Renal pelvis (tissue), 4 donors: ENCODE data around the gene AKR1C1. TPM values are rescaled to one million over a fixed set of nuclear protein-coding genes. Genes with fewer than 3 reads are reported as not detected.
"Not testable (repeated sequence)": the region's sequence is repeated elsewhere in the genome, so short reads cannot be mapped to it uniquely, and the experiment has no call there.

Experiments
- DNase-seq: peaks from one replicate; pipeline ENCODE4 v3.0.0-alpha.2; 2013
- polyA plus RNA-seq, 3 donors: library from polyadenylated mRNA; unstranded; fragments of 120-200 nt; gene quantifications; one replicate each; pipeline ENCODE4 v1.2.1, GENCODE V29; 2013; ENCODE audit not compliant: insufficient read length in 3 of 3

The AKR1C1 gene
- polyA plus RNA-seq, 3 donors = 10.3 to 15.7 (median 13.1) TPM

DNA sequence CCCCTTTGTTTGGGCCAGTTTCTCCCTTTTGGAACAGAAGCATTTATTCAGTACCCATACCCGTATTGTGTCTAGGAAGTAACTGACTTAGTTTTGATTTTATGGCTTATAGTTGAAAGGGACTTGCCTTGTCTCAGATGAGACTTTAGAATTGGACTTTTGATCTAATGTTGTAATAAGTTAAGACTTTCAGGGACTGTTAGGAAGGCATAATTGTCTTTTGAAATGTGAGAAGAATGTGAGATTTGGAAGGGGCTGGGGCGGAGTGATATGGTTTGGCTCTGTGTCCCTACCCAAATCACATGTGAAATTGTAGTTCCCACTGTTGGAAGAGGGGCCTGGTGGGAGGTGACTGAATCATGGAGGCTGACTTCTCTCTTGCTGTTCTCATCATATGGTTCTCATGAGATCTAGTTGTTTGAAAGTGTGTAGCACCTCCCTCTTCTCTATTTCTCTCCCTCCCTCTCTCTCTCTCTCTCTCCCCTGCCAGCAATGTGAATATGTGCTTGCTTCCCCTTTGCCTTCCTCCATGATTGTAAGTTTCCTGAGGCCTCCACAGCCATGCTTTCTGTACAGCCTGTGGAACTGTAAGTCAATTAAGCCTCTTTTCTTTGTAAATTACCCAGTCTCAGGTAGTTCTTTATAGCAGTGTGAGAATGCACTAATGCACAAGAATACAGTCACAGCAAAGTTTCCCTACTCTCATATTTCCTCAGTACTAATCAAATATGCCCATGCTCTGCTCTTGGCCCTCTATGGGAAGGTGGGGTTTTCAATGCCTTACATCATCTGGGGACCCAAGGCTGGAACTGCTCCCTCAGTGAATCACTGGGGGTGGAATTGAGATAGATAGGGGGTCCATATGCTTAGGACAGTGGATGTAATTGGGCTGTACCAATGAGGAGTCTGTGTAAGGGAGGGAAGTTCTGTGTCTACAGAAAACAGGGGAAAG is 17.2 kb upstream of the AKR1C1 start:
- no peak for DNase-seq

DNA sequence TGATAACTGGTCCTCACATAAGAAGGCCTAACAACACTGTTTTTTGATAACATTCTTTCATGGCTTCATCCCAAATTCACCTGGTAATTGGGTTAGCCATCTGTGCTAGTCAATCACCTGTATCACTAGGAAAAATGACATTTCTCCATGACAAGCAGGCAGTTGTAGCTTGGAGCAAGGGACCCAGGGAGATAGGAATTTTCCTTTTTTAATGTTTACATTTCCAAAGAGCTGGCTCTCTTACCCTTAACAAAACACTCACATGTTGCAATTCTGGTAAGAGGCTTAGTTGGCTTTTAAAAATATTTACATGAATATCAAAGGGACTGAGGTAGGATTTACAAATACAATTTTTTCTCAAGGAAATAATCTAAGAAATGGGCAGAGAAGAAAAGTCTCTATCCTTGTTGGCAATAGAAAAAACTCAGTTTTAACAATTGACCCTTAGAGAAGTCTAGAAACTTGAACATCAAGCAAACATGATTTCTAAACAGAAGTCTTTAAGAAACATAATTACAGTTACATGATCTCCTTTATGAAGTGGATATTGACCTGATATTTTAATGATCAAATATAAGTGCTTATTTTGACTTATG is 16.1 kb upstream of the AKR1C1 start:
- no peak for DNase-seq

DNA sequence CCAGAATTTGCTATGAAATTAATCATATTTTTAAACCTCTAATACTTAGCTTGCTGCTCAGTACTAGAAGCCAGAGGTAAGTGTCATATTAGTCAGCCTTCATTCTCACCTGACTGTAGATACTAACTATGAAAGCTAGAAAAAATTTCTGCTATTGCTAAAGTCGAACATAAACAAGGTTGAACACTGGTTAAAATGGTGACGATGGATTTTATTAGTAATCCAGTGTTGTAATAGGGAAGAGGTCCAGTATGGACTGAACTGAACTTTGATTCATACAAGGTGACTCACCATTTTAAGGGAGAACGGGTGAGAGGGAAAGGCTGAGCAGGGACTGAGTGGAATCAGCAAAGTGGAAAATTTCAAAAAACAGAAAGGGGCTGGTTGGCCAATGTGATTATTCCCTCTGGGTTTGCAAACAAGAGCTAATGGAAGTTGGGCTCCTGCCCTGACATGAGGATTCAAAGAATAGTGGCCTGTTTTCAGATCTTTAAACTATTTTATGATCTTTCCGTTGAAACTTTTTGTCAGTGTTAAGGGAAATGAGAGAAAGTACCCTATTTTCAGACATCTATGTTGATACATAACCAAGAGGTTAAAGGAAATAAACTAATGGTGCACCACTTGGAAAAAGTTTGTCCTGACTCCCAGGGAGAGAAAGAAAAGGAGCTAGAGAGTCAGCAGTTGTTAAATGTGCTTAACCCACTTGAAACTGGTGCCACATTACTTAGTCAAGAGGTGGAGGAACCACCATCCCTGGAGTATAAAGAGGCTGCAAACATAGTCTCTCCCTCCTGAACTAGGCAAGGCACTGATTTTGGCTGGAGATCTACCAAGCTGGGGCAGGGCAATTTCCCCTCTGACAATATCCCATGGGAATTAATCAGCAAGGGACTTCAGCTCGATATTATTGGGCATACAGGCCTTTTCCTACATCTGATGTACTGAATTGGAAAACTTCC is 15.3 kb upstream of the AKR1C1 start:
- no peak for DNase-seq

DNA sequence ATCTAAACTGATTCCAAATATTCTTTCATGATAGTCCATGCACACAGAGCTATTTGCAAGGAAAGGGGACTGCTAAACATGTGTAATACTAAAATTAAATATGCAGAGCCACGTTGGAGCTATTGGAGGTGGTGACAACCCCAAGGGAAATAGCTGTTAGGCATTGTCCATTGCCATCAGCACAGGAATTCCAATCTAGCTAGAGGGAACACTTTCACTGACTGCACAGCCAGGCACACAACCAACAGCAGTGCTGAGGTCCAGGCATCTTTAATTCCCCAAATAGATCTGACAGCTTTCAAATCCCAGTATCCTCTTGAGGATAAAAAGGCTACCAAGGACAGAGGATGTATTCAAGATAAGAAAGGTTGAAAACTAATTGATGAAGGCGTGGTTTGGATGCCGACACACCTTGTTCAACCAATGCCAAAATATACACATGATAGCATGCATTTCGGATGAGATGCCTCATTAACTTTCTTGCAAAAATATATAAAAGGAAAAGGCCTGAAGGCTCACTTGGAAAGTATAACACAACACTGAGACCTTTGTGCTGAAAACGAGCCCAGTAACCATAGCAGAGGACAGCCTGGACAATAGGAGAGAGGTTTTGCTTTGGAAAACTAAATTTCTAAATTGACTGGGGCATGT is 11.6 kb upstream of the AKR1C1 start:
- DNase-seq = not testable (repeated sequence)

DNA sequence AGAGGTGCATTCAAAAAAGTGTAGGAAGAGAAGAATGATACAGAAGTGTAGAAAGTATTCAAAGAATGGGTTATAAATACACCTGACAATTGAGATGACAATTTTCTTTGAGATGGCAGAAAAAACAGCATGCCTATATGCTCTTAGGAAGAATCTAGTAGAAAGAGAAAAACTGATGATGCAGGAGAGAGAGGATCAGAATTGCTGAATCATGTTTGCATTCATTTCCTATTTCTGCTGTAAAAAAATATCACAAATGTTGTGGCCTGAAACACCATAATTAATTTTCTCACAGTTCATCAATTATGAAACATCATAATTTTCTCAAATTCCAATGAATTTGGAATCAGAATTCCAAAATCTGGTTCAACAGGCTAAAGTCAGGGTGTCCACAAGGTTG is 9.8 kb upstream of the AKR1C1 start:
- no peak for DNase-seq

DNA sequence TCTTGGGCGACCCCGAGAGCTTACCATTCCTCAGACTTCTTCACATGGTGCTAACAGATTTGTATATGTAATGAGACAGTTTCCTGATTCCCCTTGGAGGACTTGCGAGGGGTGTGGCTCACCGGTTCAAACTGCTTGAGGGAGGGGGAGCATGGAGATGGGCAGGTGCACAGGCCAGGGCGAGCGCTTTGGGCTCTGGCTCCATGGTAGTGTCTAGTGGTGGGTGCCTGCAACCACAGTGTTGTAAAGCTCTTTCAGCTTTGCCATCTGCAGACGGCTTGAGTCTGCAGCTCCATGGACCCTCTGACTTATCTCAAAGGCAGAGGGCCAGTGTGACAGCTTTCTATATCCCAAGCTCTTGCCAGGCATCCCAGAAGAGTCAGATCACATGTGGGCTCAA is 7.1 kb upstream of the AKR1C1 start:
- DNase-seq = not testable (repeated sequence)

DNA sequence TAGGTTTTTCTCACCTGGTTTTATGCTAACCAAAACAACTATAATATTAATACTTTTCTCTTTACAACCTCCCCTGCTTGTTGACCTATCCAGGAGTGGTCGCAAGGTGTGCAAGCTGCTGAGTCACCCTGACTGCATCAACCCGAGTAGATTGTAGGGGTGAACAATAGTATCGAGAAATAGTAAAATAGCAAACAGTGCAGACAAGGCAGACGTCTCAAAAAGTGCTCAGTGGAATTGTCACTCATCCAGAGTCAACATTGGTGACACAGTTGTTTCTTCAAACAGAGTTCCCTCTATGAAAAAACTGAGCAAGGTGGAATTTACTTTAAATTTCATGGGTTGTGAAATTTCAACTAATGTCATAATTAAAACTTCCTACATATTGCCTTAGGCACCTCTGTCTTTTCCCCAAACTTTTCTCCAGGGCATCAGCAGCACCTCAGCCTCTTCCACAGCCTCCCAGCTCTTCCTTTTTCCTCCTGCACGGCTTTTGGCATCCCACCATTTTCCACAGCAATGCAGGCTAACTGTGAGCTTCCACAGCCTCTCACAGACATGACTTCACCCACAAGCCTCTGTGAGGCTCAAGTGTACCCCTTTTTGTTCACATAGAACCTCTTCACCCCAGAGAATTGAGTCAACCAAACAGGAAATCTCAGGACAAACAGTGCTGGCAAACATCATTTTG is 6.1 kb upstream of the AKR1C1 start:
- not testable (repeated sequence) for DNase-seq

DNA sequence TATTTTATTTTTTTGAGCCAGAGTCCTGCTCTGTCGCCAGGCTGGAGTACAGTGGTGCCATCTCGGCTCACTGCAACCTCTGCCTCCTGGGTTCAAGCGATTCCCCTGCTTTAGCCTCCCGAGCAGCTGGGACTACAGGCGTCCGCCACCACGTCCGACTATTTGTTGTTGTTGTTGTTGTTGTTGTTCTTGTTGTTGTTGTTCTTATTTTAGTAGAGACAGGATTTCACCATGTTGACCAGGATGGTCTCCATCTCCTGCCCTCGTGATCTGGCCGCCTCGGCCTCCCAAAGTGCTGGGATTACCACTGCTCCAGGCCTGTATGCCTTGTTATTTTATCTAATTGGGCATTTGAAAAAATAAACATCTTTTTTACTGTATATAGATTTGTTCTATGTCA is 1.7 kb upstream of the AKR1C1 start:
- not testable (repeated sequence) for DNase-seq

DNA sequence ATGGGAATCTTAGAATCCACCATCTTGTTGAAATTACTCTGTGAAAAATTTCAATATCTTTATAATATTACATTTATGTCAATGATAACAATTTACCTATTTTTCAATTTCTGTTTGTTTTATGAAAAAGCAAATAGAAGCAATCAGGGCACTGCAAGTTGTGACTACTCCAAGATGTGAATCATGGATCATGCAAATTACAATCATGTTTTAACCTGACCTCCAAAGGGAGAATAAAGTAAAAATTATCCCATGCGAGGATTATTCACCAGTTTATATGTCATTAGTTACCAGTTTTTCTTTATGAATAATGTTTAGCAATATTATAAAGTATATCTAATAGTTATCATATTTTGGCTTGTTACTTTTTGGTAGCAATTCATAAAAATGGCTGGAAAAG is 907 bp upstream of the AKR1C1 start:
- not testable (repeated sequence) for DNase-seq

DNA sequence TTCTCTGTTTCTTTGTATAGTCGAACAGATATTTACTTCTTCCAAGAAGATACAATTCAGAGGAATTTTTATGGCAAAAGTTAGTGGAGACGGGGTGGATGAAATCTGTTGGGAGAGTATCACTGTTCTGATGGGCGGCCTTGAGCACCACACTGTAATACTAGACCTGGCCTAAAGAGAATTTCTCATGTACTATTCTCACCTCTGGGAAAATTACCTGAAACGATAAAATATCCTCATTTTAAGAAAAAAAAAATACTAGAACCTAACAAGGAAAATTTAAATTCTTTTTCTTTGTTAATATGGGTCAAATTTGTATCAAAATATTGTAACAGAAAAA is 570 bp downstream of the AKR1C1 start:
- DNase-seq = not testable (repeated sequence)

DNA sequence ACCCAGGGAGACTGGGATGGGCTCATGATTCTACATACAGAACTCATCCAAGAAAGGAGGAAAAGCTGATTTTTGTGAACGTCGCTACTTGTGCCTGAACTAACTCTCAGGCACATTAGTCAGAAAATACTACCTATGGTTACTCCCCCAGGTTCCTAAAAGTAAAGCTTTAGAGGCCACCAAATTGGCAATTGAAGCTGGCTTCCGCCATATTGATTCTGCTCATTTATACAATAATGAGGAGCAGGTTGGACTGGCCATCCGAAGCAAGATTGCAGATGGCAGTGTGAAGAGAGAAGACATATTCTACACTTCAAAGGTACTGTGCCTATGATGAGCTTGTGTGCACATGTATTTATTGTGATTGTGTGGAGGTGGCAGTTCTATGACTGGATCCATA is 2.5 kb downstream of the AKR1C1 start:
- not testable (repeated sequence) for DNase-seq

DNA sequence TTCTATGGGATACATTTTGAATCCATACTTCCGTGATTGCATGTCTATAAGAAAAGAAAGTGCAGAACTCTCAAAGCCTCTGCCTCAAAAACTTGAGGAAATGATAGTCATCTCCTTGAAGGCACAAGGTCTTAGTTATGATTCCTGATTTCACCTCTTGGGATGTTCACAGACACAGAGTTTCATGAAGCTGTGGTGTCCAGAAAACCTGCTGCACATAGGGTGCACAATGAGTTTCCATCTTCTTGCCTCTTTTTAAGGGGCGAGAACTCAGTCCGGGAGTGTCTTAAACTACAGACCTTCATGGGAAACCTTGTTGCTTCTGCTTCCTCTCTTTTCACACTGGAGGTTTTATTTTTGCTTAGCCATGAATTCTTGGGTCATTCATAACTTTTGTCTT is 4.0 kb downstream of the AKR1C1 start:
- not testable (repeated sequence) for DNase-seq

DNA sequence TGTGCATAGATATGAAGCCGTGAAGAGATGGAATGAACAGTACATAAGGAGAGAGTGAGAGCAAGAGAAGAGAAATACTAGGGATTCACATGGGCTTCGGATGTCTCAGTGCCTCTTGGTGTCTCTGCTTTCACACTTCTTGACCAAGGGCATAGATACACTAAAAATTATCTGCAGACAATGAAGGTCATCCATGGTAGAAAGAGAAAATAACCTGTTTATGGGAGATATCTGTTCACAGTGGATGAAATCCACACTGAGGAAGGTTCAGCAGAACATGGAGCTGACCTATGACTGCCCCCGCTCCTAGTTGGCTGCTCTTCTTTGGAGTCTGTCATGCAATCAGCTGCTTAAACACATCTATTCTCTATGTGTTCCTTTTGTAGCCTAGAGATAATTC is 6.1 kb downstream of the AKR1C1 start:
- DNase-seq = not testable (repeated sequence)

DNA sequence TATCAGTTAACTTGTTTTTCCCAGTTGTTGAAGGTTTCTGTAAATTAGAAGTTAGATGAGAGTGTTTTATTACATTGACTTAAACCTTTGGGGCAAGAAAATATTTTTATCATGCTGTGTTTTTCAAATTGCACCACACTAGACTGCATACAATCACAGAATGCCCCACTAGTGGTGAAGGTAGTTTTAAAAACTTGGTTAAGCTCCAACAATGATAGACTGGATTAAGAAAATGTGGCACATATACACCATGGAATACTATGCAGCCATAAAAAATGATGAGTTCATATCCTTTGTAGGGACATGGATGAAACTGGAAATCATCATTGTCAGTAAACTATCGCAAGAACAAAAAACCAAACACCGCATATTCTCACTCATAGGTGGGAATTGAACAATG is 7.1 kb downstream of the AKR1C1 start:
- not testable (repeated sequence) for DNase-seq

DNA sequence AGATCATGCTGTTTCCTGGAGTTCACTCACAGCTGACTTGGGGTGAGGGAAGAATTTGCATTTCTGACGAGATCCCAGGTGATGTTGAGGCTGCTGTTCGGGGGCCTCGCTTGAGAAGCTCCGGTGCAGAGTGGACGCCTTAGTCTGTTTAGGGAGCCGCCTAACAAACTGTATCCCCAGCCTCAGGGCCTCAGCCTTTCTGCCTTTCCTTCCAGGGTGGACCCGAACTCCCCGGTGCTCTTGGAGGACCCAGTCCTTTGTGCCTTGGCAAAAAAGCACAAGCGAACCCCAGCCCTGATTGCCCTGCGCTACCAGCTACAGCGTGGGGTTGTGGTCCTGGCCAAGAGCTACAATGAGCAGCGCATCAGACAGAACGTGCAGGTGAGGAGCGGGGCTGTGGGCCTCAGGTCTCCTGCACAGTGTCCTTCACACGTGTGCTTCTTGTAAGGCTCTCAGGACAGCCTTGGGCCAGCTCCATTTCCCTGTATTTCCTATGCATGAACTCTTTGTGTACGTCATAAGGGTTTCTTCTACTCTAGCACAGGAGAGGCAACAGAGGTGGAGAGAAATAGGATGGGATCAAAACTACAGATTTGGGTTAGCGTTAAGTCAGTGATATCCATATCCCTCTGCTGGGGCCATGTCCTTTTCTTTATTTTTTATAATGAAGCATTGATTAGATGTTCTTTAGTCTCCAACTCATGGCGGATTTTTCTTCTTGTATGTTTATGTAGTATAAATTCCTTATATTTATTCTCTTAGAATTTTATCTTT is 9.3 kb downstream of the AKR1C1 start:
- not testable (repeated sequence) for DNase-seq

DNA sequence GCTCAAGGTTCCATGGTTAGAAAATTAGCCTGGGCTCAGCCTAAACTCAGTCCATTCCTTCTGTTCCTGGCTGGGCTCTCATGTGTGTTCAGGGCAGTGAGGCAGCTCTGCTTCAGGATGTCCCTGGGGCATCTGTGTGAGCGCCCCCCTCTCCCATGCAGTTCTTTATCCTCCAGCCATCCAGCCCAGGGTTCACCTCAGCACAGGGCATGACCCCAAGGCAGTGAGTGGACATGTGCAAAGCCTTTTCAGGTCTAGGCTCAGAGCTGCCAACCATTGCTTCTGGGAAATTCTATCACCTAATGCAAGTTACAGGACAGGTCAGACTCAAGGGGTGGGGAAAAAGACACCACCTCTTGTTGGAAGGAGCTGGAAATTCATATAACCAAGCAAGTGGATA is 10.1 kb downstream of the AKR1C1 start:
- not testable (repeated sequence) for DNase-seq

DNA sequence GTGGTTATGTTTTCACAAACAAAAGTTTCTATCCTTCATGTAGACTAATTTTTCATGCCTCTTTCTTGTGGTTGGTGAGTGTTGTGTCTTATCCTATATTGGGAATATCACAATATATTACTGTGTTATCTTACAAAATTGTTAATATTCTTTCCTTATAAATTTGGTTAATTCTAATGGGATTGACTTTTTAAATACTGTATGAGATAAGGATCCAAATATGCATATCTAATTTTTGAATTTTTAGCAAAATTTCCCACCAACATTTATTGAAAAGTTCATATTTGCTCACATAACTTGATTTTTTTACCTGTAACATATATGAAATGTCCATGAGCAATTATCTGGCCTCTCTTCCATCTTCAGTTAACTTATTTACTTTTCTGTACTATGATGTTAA is 11.2 kb downstream of the AKR1C1 start:
- DNase-seq = not testable (repeated sequence)

DNA sequence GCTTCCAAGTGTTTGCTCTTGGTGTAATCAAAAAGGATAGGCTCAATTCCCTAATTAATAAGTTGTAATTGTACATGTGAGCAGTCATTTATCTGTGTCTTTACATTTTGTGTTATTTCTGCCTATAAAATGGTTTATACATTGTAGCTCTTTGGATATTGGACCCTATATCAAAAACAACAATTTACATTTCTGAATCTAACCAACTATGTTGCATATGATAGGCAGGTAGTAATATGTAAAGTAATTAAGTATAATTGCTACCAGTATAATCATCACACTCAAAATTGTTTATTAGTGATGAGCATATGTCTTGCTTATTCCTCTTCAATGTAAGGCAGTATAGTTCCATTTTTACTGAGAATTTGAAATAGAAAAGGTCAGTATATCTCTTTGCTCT is 13.8 kb downstream of the AKR1C1 start:
- no peak for DNase-seq

DNA sequence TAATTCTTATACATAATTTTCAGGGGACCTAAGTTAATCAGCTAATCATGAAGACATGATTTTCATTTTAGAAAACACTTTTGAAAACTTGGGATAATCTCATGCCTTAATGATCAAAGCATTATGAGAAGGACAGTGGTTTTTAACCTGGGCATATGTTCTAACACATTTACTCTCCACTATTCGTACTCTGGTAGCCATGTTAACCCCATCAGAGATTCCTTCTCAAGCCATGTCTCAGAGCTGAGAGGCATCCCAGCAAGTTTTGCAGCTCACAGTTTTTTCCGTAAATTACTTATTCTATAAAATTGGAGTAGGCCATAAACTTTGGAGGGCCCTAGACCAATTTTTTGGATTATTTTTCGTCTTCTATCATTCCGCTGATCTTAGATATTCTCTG is 15.7 kb downstream of the AKR1C1 start:
- no peak for DNase-seq

DNA sequence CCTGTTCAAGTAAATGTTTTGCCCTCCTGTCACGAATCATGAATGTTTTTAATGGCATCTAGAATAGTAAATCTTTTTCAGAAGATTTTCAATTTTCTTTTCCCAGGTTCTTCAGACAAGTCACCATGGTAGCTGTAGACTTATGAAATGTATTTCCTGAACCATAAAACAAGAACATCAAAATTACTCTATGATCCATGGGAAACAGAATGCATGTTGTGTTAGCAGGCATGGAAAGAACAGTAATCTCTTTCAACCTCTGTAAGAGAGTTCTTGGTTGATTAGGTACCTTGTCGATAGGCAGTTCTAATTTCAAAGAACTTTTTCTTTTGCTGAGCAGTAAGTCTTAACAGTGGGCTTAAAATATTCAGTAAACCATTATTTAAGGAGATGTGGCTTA is 17.6 kb downstream of the AKR1C1 start:
- no peak for DNase-seq
